GM12878 (cell line): ENCODE results near the gene MAGEA1. TPM values are rescaled to one million over a fixed set of nuclear protein-coding genes. Genes with fewer than 3 reads are reported as not detected.

Source experiments
- ATAC-seq: fragments of 200-7000 bp; cut with Tn5 transposase; 3 replicates; pipeline ENCODE4 v1.9.1; 2020; ENCODE audit warnings: mild to moderate bottlenecking, moderate library complexity
- BruUV-seq: library from RNA; stranded (reverse); fragments of 400-500 nt; replicated peaks from 2 replicates; lab custom pipeline; 2021; lab: Mats Ljungman, UMichigan
- CTCF ChIA-PET: fragments of 300-600 bp; sonication (Branson Sonifier 250); formaldehyde crosslinking; extraction: SDS; loops from one replicate; lab custom pipeline; 2021; ENCODE audit warnings: inconsistent platforms; lab: Yijun Ruan, JAX
- POLR2A ChIA-PET: fragments of 350-600 bp; formaldehyde crosslinking; extraction: SDS; loops from one replicate; lab custom pipeline; 2021; ENCODE audit warnings: inconsistent platforms; lab: Charles Lee
- RAD21 ChIA-PET: fragments of 300-600 bp; sonication (Branson Sonifier 250); formaldehyde crosslinking; loops from one replicate; lab custom pipeline; 2023; ENCODE audit warnings: antibody characterized with exemption; ENCODE audit not compliant: unreplicated experiment; lab: Charles Lee
- SMC1A ChIA-PET: fragments of 300-600 bp; sonication (Branson Sonifier 250); formaldehyde crosslinking; loops from one replicate; lab custom pipeline; 2023; ENCODE audit not compliant: unreplicated experiment, uncharacterized antibody; lab: Charles Lee
- DNase-seq: peaks from one replicate; pipeline ENCODE4 v3.0.0-alpha.2; 2011; ENCODE audit warnings: low read depth, low spot score
- FAIRE-seq: peaks from 3 replicates; lab custom pipeline; 2011; peaks lifted over from hg19 to GRCh38; lab: Jason Lieb, UNC
- H2AFZ ChIP-seq: 2 replicates; pipeline ENCODE4 v1.6.0; 2011; ENCODE audit warnings: low read depth, low read length, control low read depth; ENCODE audit not compliant: control insufficient read depth
- H3K27ac ChIP-seq: 2 replicates; pipeline ENCODE4 v1.5.1; 2011; ENCODE audit warnings: control low read depth; ENCODE audit not compliant: control insufficient read depth, insufficient read depth
- H3K27me3 ChIP-seq, 2 experiments: replicated peaks in 1 of 2; 2 replicates each; pipeline versions ENCODE4 v1.6.0 to v1.6.1; 2011; ENCODE audit warnings: low read length in 1 of 2; ENCODE audit not compliant: control insufficient read depth in 2 of 2, insufficient read depth in 2 of 2
- H3K36me3 ChIP-seq, 2 experiments: 2 replicates each; pipeline ENCODE4 v1.5.1; 2011; ENCODE audit warnings: low read length in 1 of 2; ENCODE audit not compliant: control insufficient read depth in 2 of 2, insufficient read depth in 2 of 2
- H3K4me1 ChIP-seq: 2 replicates; pipeline ENCODE4 v1.6.1; 2011; ENCODE audit warnings: mild to moderate bottlenecking, low read length, moderate library complexity, mixed read lengths; ENCODE audit not compliant: control insufficient read depth, insufficient read depth
- H3K4me2 ChIP-seq: 2 replicates; pipeline ENCODE4 v1.6.0; 2011; ENCODE audit warnings: control low read depth; ENCODE audit not compliant: control insufficient read depth, insufficient read depth
- H3K4me3 ChIP-seq: fragments of 200-600 bp; sonication (generic); 2 replicates; pipeline ENCODE4 v1.5.1; 2016
- H3K79me2 ChIP-seq: 2 replicates; pipeline ENCODE4 v1.6.0; 2011; ENCODE audit warnings: low read length; ENCODE audit not compliant: control insufficient read depth, insufficient read depth
- H3K9ac ChIP-seq: 2 replicates; pipeline ENCODE4 v1.8.0; 2011; ENCODE audit warnings: low read length, control low read depth, mixed read lengths; ENCODE audit not compliant: control insufficient read depth, insufficient read depth
- H3K9me3 ChIP-seq: replicated peaks from 3 replicates; pipeline ENCODE4 v1.5.1; 2011; ENCODE audit warnings: mild to moderate bottlenecking, low read length; ENCODE audit not compliant: control insufficient read depth, insufficient read depth
- H4K20me1 ChIP-seq: 2 replicates; pipeline ENCODE4 v1.6.0; 2011; ENCODE audit not compliant: control insufficient read depth, insufficient read depth
- BCLAF1 ChIP-seq: fragments of 450-650 bp; IDR thresholded peaks from 2 replicates; pipeline ENCODE4 v1.6.1; 2017; ENCODE audit warnings: antibody characterized with exemption, mild to moderate bottlenecking, moderate library complexity
- CHD2 ChIP-seq: IDR thresholded peaks from 2 replicates; pipeline ENCODE4 v1.6.1; 2011; ENCODE audit warnings: low read depth, low read length, improper control_type of control experiment, borderline replicate concordance
- HDAC6 ChIP-seq: fragments of 200-600 bp; sonication (generic); IDR thresholded peaks from one replicate; pipeline ENCODE4 v1.8.0; 2017; ENCODE audit warnings: antibody characterized with exemption; ENCODE audit not compliant: unreplicated experiment
- IKZF1 ChIP-seq: fragments of 450-650 bp; conservative IDR thresholded peaks from 2 replicates; pipeline ENCODE4 v1.6.1; 2017; ENCODE audit warnings: antibody characterized with exemption, mild to moderate bottlenecking
- IRF3 ChIP-seq: fragments of 450-650 bp; IDR thresholded peaks from 2 replicates; pipeline ENCODE4 v1.6.1; 2014; ENCODE audit warnings: mild to moderate bottlenecking
- KAT2A ChIP-seq: conservative IDR thresholded peaks from 2 replicates; pipeline ENCODE4 v1.6.1; 2011; ENCODE audit warnings: low read depth, low read length; ENCODE audit not compliant: control insufficient read depth
- KDM1A ChIP-seq: fragments of 200-600 bp; sonication (generic); IDR thresholded peaks from 2 replicates; pipeline ENCODE4 v1.6.1; 2016; ENCODE audit warnings: borderline replicate concordance
- MTA2 ChIP-seq: fragments of 450-650 bp; IDR thresholded peaks from 2 replicates; pipeline ENCODE4 v1.6.1; 2016; ENCODE audit warnings: low read depth, mild to moderate bottlenecking, moderate library complexity
- MTA3 ChIP-seq: IDR thresholded peaks from 2 replicates; pipeline ENCODE4 v1.6.1; 2012; ENCODE audit warnings: low read length, inconsistent platforms, borderline replicate concordance
- SPI1 ChIP-seq: IDR thresholded peaks from 2 replicates; pipeline ENCODE4 v1.6.1; 2011; ENCODE audit warnings: low read depth, mild to moderate bottlenecking, low read length, moderate library complexity, borderline replicate concordance; ENCODE audit not compliant: insufficient read depth
- SUZ12 ChIP-seq: fragments of 200-600 bp; sonication (generic); IDR thresholded peaks from one replicate; pipeline ENCODE4 v1.6.1; 2018; ENCODE audit warnings: antibody characterized with exemption, mild to moderate bottlenecking; ENCODE audit not compliant: unreplicated experiment
- ZNF384 ChIP-seq: IDR thresholded peaks from 2 replicates; pipeline ENCODE4 v1.6.1; 2012; ENCODE audit warnings: low read depth, mild to moderate bottlenecking, low read length, improper control_type of control experiment, borderline replicate concordance
- ZNF622 ChIP-seq: fragments of 450-650 bp; IDR thresholded peaks from 2 replicates; pipeline ENCODE4 v1.6.1; 2017; ENCODE audit warnings: mild to moderate bottlenecking, inconsistent platforms
- WGBS: methylation state at CpG from one replicate; pipeline ENCODE4 v1.1.6; 2016; ENCODE audit warnings: low lambda C conversion rate; ENCODE audit not compliant: insufficient replicate concordance, insufficient coverage; ENCODE audit errors: missing lambda C conversion rate; 5-methylcytosine and 5-hydroxymethylcytosine counted together
- in situ Hi-C: fragments of 300-500 bp; cut with MboI; formaldehyde crosslinking; loops from 9 replicates; pipeline ENCODE4 v1.14.3; 2018; ENCODE audit warnings: mixed read lengths
- intact Hi-C: fragments of 100-400 bp; cut with micrococcal nuclease; formaldehyde crosslinking; loops from one replicate; pipeline ENCODE4 v1.14.2; 2022; ENCODE audit not compliant: unreplicated experiment
- polyA plus RNA-seq, 11 experiments: library from polyadenylated mRNA; depleted of rRNA in 4 of 11; unstranded in 6 of 11; stranded (reverse) in 5 of 11; fragments of >200 nt; fragmentation: Nextera tagmentation in 4 of 11; fragmentation: Illumina TruSeq in 1 of 11; extraction: Ambion mirVana in 4 of 11; extraction: Trizol in 1 of 11; gene quantifications; 1 replicate in 1 of 11; 2 replicates in 10 of 11; pipeline versions ENCODE4 v1.2.1 to v1.2.3, GENCODE V29; 2011 to 2016; ENCODE audit warnings: inconsistent platforms in 2 of 11, missing spikeins in 2 of 11, low read depth in 1 of 11
- total RNA-seq, 4 experiments: library from RNA; depleted of rRNA in 3 of 4; stranded (reverse); fragments of >200 nt in 3 of 4; fragmentation: Illumina TruSeq in 1 of 4; extraction: Trizol in 1 of 4; gene quantifications; 2 replicates each; pipeline versions ENCODE4 v1.2.1 to v1.2.3, GENCODE V29; 2013 to 2021

The MAGEA1 gene
- total and polyA plus RNA-seq, 10 of the 15 experiments (the other 5 are each of a cell fraction or from before 2014, with no cell fraction given), result 0.31 TPM; not detected in 9

DNA sequence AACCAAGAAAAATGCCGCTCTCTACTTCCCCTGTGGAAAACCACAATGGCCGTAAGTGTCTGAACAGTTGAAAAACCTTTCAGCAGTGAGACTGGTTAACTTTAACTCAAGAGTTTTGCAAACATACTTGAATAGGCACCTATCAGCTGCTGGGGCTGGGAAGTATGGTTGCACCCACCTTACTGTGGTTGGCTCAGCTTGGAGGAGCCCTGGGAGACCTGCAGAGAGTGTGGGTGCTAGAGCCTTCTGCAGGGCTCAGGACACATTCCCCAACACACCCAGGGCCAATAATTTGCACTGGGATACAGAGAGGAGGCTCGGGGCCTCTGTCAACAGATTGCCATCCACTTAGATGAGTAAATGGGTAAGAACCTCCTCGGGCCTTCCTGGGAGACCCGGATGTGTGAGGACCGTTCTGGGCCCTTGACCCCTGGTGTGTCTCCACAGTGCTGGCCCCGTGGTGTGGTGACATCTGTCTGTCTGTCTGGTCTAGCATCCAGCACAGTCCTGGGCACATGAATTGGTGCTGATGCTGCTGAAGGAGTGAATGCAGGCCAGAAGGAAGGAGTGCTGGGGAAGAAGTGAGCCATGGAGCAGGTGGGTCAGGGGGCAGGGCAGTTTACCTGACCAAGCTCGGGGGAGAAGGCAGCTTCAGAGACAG is 46.5 kb downstream of the MAGEA1 start (continued):
- TF ChIP-seq BCLAF1, result no peak
- no peak for TF ChIP-seq CHD2
- no peak for TF ChIP-seq ZNF384
- TF ChIP-seq MTA3, result no peak
- TF ChIP-seq SPI1, result no peak
- TF ChIP-seq MTA2, result no peak
- TF ChIP-seq ZNF622, result no peak

GRCh38 chrX:153226344-153227185 is 47.5 kb downstream of the MAGEA1 start:
- Histone ChIP-seq H3K4me1 (no peaks in the 10 kb centered on the region), H3K9ac (no peak overlapping the region), H3K9me3 (no peaks in the 10 kb centered on the region), H4K20me1 (no peaks in the 10 kb centered on the region), H3K4me2 (no peak overlapping the region), H3K27me3 (no peaks in the 10 kb centered on the region), H3K4me3 (no peak overlapping the region), H2AFZ (no peak overlapping the region), H3K27ac (no peak overlapping the region), H3K79me2 (no peaks in the 10 kb centered on the region), H3K36me3 (no peaks in the 10 kb centered on the region)
- 31% methylated on average over 14 of the region's 16 CpGs for WGBS
- in situ Hi-C loops (no loop called here), intact Hi-C loops (no loop called here)
- ChIA-PET SMC1A (no interaction called here), CTCF (no interaction called here), RAD21 (no interaction called here), POLR2A (no interaction called here)
- TF ChIP-seq HDAC6 (no peak), IRF3 (no peak), KDM1A (no peak), KAT2A (no peak), SUZ12 (no peak), IKZF1 (no peak)
- ATAC-seq (no peak; the same call in 2 of the 3 replicates), DNase-seq (no peak), FAIRE-seq (no peak)
- BruUV-seq, result no TSS peak
